GM21381 (cell line): ENCODE measurements around the gene CGB1.
"Not testable (repeated sequence)": the region's sequence is repeated elsewhere in the genome, so short reads cannot be mapped to it uniquely, and the experiment has no call there.

Source experiments
- ATAC-seq: cut with Tn5 transposase; IDR thresholded peaks from one replicate; pipeline ENCODE4 v1.9.1; 2021; ENCODE audit warnings: mild to moderate bottlenecking, moderate library complexity; ENCODE audit not compliant: unreplicated experiment

Gene CGB1

GRCh38 chr19:49058562-49058961, 21.9 kb upstream of the CGB1 start:
- no peak for ATAC-seq

GRCh38 chr19:49057636-49058234, 21.0 kb upstream of the CGB1 start, which contains the start of gene CGB7:
Gene CGB7 (minus strand): TSS chr19:49057749. CDS start chr19:49055375, 2,374 bp downstream.
- no peak for ATAC-seq

GRCh38 chr19:49056902-49057596, 20.4 kb upstream of the CGB1 start:
- ATAC-seq, result not testable (repeated sequence)

- peak; percentile 61 for ATAC-seq
Observed at GRCh38 chr19:49056101-49056901, 19.6 kb upstream of the CGB1 start.

- not testable (repeated sequence) for ATAC-seq
Observed at GRCh38 chr19:49050376-49051033, 13.8 kb upstream of the CGB1 start.

- ATAC-seq, result not testable (repeated sequence)
Observed at GRCh38 chr19:49049834-49050233, 13.1 kb upstream of the CGB1 start.

- ATAC-seq, result not testable (repeated sequence)
Observed at GRCh38 chr19:49049011-49049410, 12.3 kb upstream of the CGB1 start, which contains the start of gene CGB8. Gene CGB8 (minus strand): TSS chr19:49049111. CDS start chr19:49048739, 372 bp downstream.

- not testable (repeated sequence) for ATAC-seq
Observed at GRCh38 chr19:49043548-49043947, 6.9 kb upstream of the CGB1 start, which contains the start of gene CGB5. Gene CGB5 (plus strand): TSS chr19:49043848. CDS start chr19:49044210, 362 bp downstream.

GRCh38 chr19:49042666-49043065, 6.0 kb upstream of the CGB1 start:
- ATAC-seq, result not testable (repeated sequence)

GRCh38 chr19:49042177-49042576, 5.5 kb upstream of the CGB1 start:
- no peak for ATAC-seq

- not testable (repeated sequence) for ATAC-seq
Observed at GRCh38 chr19:49039736-49040135, 3.0 kb upstream of the CGB1 start.

- not testable (repeated sequence) for ATAC-seq
Observed at GRCh38 chr19:49038557-49039276, 2.0 kb upstream of the CGB1 start.

GRCh38 chr19:49038111-49038510, 1.4 kb upstream of the CGB1 start:
- ATAC-seq, result not testable (repeated sequence)

- not testable (repeated sequence) for ATAC-seq
Observed at GRCh38 chr19:49031642-49032301, 4.9 kb downstream of the CGB1 start, which contains the start of gene CGB2. Gene CGB2 (plus strand): TSS chr19:49031890. CDS start chr19:49032096, 206 bp downstream.

- not testable (repeated sequence) for ATAC-seq
Observed at GRCh38 chr19:49030323-49030722, 6.4 kb downstream of the CGB1 start.

- not testable (repeated sequence) for ATAC-seq
Observed at GRCh38 chr19:49029749-49030148, 6.9 kb downstream of the CGB1 start.

- not testable (repeated sequence) for ATAC-seq
Observed at GRCh38 chr19:49028686-49029085, 8.0 kb downstream of the CGB1 start.

GRCh38 chr19:49025599-49025998, 11.1 kb downstream of the CGB1 start:
- ATAC-seq, result not testable (repeated sequence)

- not testable (repeated sequence) for ATAC-seq
Observed at GRCh38 chr19:49025088-49025487, 11.6 kb downstream of the CGB1 start.
